Measurements from ENCODE around the gene THSD7B.
"Not testable (repeated sequence)": the region's sequence is repeated elsewhere in the genome, so short reads cannot be mapped to it uniquely, and the experiment has no call there.

Gene THSD7B, protein sequence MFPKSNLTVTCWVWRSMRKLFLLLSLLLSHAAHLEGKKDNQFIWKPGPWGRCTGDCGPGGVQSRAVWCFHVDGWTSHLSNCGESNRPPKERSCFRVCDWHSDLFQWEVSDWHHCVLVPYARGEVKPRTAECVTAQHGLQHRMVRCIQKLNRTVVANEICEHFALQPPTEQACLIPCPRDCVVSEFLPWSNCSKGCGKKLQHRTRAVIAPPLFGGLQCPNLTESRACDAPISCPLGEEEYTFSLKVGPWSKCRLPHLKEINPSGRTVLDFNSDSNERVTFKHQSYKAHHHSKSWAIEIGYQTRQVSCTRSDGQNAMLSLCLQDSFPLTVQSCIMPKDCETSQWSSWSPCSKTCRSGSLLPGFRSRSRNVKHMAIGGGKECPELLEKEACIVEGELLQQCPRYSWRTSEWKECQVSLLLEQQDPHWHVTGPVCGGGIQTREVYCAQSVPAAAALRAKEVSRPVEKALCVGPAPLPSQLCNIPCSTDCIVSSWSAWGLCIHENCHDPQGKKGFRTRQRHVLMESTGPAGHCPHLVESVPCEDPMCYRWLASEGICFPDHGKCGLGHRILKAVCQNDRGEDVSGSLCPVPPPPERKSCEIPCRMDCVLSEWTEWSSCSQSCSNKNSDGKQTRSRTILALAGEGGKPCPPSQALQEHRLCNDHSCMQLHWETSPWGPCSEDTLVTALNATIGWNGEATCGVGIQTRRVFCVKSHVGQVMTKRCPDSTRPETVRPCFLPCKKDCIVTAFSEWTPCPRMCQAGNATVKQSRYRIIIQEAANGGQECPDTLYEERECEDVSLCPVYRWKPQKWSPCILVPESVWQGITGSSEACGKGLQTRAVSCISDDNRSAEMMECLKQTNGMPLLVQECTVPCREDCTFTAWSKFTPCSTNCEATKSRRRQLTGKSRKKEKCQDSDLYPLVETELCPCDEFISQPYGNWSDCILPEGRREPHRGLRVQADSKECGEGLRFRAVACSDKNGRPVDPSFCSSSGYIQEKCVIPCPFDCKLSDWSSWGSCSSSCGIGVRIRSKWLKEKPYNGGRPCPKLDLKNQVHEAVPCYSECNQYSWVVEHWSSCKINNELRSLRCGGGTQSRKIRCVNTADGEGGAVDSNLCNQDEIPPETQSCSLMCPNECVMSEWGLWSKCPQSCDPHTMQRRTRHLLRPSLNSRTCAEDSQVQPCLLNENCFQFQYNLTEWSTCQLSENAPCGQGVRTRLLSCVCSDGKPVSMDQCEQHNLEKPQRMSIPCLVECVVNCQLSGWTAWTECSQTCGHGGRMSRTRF (N-terminal part only)

GRCh38 chr2:136765256-136766072 is at the start of gene THSD7B:
TSS of gene THSD7B (plus strand) at chr2:136765545. CDS start at chr2:136882179, 116,634 bp downstream.
- no peak for DNase-seq

- no peak for DNase-seq
Observed at GRCh38 chr2:136718273-136718672, 47.1 kb upstream of the THSD7B start.

DNA sequence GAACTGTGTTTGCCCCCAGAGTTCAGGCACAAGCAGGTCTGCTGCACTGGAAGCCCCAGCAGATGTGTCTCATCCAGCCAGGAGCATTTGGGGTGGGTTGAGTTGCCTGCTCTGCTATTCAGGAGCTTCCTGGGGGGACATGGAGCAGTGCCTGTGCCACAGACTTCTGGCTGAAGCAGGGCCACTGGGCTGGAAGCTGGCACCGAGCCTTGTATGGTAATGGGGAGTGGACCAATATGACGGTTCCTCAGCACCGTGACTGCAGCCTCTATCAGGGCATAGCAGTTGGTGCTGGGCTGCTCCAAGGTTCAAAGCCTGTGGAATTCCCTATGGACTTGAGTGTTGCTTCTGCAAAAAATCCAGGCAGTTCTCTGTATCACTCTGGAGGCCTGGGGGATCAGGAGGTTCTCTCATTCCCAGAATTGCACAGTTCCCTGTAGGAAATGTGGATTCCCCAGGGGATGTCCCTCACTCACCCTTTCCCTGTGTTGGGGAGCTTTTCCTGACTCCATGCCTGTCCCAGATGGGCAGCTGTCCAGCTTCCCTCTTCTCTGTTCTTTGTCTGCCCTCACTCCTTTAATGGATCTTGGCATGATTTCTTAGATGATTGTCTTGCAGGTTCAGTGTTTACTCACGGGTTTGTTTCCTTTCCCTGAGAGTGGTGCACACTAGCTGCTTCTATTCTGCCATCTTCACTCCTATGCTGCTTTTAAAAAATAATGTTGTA is 37.2 kb upstream of the THSD7B start:
- no peak for DNase-seq

GRCh38 chr2:136736236-136736635 is 29.1 kb upstream of the THSD7B start:
- no peak for DNase-seq

DNA sequence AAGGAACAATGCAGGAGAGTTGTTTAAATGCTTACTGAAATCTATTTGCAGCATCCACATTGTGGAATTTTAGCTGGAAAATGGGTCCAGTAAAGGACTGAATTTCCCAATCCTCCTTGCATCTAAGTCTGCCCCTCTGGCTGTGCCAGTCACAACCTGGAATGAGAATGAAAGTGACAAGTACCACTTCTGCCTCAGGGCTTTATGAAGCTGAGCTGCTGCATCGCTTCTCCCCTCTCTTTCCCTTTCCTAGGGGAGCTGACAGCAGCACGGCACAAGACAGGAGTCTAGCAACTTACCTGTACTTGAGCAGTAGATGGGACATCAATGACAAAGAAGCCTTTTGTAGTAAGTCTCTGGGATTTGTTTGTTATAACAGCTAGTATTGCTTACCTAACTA is 27.3 kb upstream of the THSD7B start:
- DNase-seq: no peak

GRCh38 chr2:136741471-136741870 is 23.9 kb upstream of the THSD7B start:
- DNase-seq: no peak

- no peak for DNase-seq
Observed at GRCh38 chr2:136750065-136750464, 15.3 kb upstream of the THSD7B start.

GRCh38 chr2:136751406-136751805 is 13.9 kb upstream of the THSD7B start:
- no peak for DNase-seq

DNA sequence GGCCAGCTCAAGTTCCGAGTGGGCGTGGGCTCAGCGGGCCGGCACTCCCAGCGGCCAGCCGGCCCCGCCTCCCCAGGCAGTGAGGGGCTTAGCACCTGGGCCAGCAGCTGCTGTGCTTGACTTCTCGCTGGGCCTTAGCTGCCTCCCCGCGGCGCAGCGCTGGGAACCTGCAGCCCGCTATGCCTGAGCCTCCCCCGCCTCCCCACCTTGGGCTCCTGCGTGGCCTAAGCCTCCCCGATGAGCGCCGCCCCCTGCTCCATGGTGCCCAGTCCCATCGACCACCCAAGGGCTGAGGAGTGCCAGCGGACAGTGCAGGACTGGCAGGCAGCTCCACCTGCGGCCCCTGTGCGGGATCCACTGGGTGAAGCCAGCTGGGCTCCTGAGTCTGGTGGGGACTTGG is 6.8 kb upstream of the THSD7B start:
- not testable (repeated sequence) for DNase-seq

GRCh38 chr2:136764452-136765255 is 691 bp upstream of the THSD7B start:
- DNase-seq: no peak

GRCh38 chr2:136766073-136766404 is 694 bp downstream of the THSD7B start:
- DNase-seq: peak in 1 of 2 experiments; percentile 2

- no peak for DNase-seq
Observed at GRCh38 chr2:136767030-136767429, 1.7 kb downstream of the THSD7B start.

DNA sequence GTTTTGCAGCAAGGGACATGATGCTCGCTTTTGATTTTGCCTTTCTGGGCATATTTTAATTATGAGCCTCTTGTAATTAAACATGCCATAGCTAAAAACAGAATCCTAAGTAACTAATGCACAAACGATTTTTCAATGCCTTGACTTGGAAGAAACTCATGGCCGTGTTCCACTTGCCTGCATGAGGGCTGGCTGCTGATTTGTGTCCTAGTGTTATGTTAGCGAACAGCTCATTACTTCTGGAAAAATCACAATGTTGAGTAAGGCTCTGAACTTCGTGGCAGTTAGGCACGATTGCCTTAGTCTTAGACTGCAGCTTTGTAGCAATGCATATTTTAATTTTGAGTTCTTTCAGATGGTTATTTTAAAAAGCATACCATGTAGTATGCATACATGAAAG is 4.5 kb downstream of the THSD7B start:
- DNase-seq: no peak

- no peak for DNase-seq
Observed at GRCh38 chr2:136770384-136770783, 5.0 kb downstream of the THSD7B start.

GRCh38 chr2:136777391-136777790 is 12.0 kb downstream of the THSD7B start:
- no peak for DNase-seq

DNA sequence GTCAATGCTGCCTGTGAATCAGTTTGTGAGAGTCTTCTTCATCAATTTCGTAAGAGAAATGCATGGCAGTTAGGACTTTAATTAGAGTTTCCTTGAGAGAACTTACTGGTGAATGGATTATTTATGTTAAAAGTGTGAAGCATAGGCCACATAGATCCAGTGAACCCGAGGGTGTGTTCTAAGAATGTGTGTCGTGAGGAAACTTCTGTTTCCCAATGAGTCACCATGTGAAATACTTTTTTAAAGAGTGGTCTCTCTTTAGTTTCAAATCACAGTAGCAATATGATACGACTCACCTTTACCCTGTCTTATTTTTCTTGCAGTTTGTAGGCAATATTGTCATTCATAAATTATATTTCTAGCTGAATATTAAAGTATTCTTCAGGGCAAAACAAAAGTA is 18.5 kb downstream of the THSD7B start:
- no peak for DNase-seq

DNA sequence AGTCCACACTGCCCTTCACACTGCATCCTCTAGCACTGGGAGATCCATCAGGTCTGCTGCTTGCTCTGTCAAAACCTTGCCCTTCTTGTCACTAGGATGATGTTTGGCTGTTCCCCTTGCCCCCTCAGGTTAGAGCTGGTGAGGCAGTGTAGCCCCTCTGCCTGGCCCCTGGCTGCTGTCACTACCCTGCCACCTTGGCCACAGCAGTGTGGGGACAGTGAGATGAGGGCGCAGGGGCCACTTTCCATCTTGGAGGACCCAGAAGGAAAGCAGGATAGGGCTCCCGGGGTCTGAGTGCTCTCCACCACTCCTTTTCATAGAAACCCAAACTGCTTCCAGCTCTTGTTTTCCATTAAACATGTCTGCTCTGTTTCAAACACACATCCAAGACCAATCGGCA is 19.9 kb downstream of the THSD7B start:
- no peak for DNase-seq

- DNase-seq: no peak
Observed at GRCh38 chr2:136787970-136788369, 22.6 kb downstream of the THSD7B start.

- DNase-seq: no peak
Observed at GRCh38 chr2:136796339-136796738, 31.0 kb downstream of the THSD7B start.

DNA sequence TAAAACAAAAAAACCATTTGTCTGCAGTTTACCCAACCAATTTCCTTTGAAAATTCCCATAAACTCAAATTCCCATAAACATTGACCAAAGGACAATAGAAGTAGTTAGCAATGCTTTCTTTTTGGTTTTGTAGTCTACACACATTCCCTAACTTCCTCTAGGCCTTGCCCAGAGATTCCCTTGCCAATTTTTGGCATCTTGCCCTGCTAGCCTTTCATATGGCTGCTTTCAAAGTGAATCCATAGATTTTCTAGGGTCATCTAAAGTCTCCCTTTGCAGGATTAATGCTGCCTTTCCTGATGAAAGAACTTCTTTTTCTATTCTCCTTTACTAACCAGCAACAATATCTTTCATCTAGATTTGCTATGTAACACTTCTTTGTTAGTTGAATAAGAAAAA is 33.4 kb downstream of the THSD7B start:
- no peak for DNase-seq

DNA sequence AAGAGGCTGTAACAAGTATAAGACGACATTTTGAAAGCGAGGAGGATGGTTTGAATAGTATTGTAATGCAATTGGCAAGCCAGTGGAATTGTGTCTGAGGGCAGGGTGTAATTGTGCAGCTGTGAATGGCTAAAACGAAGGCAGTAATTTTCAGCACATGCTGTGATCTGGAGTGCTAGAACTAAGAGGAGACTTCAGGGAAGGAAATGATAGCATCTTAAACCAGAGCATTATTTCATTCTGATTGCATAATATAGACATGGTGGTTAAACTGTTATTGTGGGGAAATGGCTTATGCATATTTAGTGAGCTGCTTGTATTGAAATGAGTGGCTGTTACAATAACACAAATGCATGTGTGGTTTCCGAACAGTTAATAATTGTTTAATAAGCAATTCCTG is 36.3 kb downstream of the THSD7B start:
- DNase-seq: no peak
